SK-N-SH treated with all-trans-retinoic acid at 6 μM for 48 hours (cell line): ENCODE data around the gene INPP4B.

Source experiments
- ATAC-seq: fragments of 200-7000 bp; cut with Tn5 transposase; 3 replicates; pipeline ENCODE4 v1.9.1; 2020; ENCODE audit warnings: mild to moderate bottlenecking, moderate library complexity
- ARNTL ChIP-seq: fragments of 450-650 bp; formaldehyde crosslinking; IDR thresholded peaks from 2 replicates; pipeline ENCODE4 v1.5.0; 2020; ENCODE audit warnings: low read depth, mild to moderate bottlenecking, moderate library complexity, borderline replicate concordance
- BACH2 ChIP-seq: fragments of 250-450 bp; sonication (Bioruptor Pico); IDR thresholded peaks from 2 replicates; pipeline ENCODE4 v1.9.0; 2021; ENCODE audit warnings: mild to moderate bottlenecking, borderline replicate concordance
- CSDC2 ChIP-seq: fragments of 250-450 bp; sonication (Bioruptor Pico); IDR thresholded peaks from 2 replicates; pipeline ENCODE4 v1.5.0; 2020; ENCODE audit warnings: mild to moderate bottlenecking, moderate library complexity
- GLIS3 ChIP-seq: fragments of 250-450 bp; sonication (Bioruptor Pico); IDR thresholded peaks from 2 replicates; pipeline ENCODE4 v1.5.0; 2020; ENCODE audit warnings: mild to moderate bottlenecking, moderate library complexity
- OSR1 ChIP-seq: fragments of 250-450 bp; sonication (Bioruptor Pico); IDR thresholded peaks from 2 replicates; pipeline ENCODE4 v1.8.0; 2022; ENCODE audit warnings: moderate library complexity, mild to moderate bottlenecking, inconsistent platforms
- PPARA ChIP-seq: fragments of 250-450 bp; sonication (Bioruptor Pico); IDR thresholded peaks from 2 replicates; pipeline ENCODE4 v1.5.0; 2020; ENCODE audit warnings: mild to moderate bottlenecking, borderline replicate concordance
- RARB ChIP-seq: fragments of 250-450 bp; sonication (Bioruptor Pico); IDR thresholded peaks from 2 replicates; pipeline ENCODE4 v1.8.0; 2021; ENCODE audit warnings: mild to moderate bottlenecking, moderate library complexity
- SNAI2 ChIP-seq: fragments of 250-450 bp; sonication (Bioruptor Pico); IDR thresholded peaks from 2 replicates; pipeline ENCODE4 v1.5.0; 2020; ENCODE audit warnings: mild to moderate bottlenecking, moderate library complexity
- TOX ChIP-seq: fragments of 250-450 bp; sonication (Bioruptor Pico); IDR thresholded peaks from 2 replicates; pipeline ENCODE4 v1.8.0; 2021; ENCODE audit warnings: mild to moderate bottlenecking, moderate library complexity, borderline replicate concordance
- ZC3H10 ChIP-seq: fragments of 250-450 bp; sonication (Bioruptor Pico); IDR thresholded peaks from 2 replicates; pipeline ENCODE4 v1.5.1; 2021; ENCODE audit warnings: mild to moderate bottlenecking, moderate library complexity
- ZFP30 ChIP-seq: fragments of 450-650 bp; formaldehyde crosslinking; IDR thresholded peaks from 2 replicates; pipeline ENCODE4 v1.5.0; 2022; ENCODE audit warnings: mild to moderate bottlenecking, moderate library complexity
- ZNF565 ChIP-seq: fragments of 450-650 bp; formaldehyde crosslinking; conservative IDR thresholded peaks from 2 replicates; pipeline ENCODE4 v1.5.0; 2020; ENCODE audit warnings: low read depth, mild to moderate bottlenecking, moderate library complexity
- ZNF70 ChIP-seq: fragments of 450-650 bp; formaldehyde crosslinking; IDR thresholded peaks from 2 replicates; pipeline ENCODE4 v1.5.0; 2020; ENCODE audit warnings: mild to moderate bottlenecking, moderate library complexity
- ZNF8 ChIP-seq: fragments of 450-650 bp; formaldehyde crosslinking; IDR thresholded peaks from 2 replicates; pipeline ENCODE4 v1.5.0; 2020; ENCODE audit warnings: mild to moderate bottlenecking, moderate library complexity
- TF ChIP-seq, protein P1 (sequence below): fragments of 250-450 bp; sonication (Bioruptor Pico); IDR thresholded peaks from 2 replicates; pipeline ENCODE4 v1.8.0; 2021; ENCODE audit warnings: low read depth, mild to moderate bottlenecking, moderate library complexity, borderline replicate concordance
- TF ChIP-seq, protein P2 (sequence below): fragments of 250-450 bp; sonication (Bioruptor Pico); IDR thresholded peaks from 2 replicates; pipeline ENCODE4 v1.8.0; 2020; ENCODE audit warnings: mild to moderate bottlenecking, moderate library complexity, borderline replicate concordance
- TF ChIP-seq, protein P3 (sequence below): fragments of 250-450 bp; sonication (Bioruptor Pico); IDR thresholded peaks from 2 replicates; pipeline ENCODE4 v1.5.0; 2020; ENCODE audit warnings: mild to moderate bottlenecking, moderate library complexity
- TF ChIP-seq, protein P4 (sequence below): fragments of 250-450 bp; sonication (Bioruptor Pico); IDR thresholded peaks from 2 replicates; pipeline ENCODE4 v1.5.1; 2021; ENCODE audit warnings: mild to moderate bottlenecking, moderate library complexity

The INPP4B gene

DNA sequence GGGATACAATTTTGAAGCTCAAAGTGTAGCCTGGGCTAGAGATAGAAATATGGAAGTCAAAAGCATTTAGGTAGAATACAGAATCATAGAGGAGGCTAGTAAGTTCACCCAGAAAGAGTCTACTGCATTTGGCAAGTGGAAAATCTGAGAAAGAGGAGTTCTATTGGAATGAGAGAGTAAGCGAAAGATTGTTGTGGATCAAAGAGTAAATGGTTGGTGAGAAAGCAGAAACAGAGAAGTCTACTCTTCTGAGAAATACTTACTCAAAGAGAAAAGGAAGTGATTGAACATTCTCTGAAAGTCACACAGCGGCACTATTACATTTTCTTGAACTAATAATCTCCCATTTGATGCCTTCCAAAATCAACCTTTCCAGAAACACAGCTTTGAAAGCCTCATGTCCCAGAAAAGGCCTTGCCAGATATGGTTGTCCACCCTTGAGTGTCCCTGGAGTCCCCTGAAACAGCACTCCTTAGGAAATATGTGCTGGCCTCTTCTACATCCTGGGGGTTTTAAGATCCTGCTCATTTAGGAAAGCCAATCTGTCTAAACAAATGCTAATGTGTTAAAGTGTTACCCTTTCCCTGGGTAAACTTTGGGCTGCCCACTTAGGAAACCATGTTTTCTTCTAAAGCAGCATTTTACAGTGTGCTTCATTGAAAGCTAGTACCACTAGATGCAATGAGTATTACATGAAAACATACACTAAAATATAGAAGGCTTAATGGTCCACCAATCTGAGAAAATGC lies 132.6 kb downstream of the INPP4B start:
- no peak for ATAC-seq
- TF ChIP-seq TOX (CRISPR knock-in tag) (no peak), RARB (CRISPR knock-in tag) (no peak), ZFP30 (CRISPR knock-in tag) (no peak), ZNF565 (CRISPR knock-in tag) (no peak), ARNTL (no peak), ZNF8 (CRISPR knock-in tag) (no peak), BACH2 (no peak), CSDC2 (no peak), OSR1 (CRISPR knock-in tag) (no peak)
- TF ChIP-seq, protein P1, sequence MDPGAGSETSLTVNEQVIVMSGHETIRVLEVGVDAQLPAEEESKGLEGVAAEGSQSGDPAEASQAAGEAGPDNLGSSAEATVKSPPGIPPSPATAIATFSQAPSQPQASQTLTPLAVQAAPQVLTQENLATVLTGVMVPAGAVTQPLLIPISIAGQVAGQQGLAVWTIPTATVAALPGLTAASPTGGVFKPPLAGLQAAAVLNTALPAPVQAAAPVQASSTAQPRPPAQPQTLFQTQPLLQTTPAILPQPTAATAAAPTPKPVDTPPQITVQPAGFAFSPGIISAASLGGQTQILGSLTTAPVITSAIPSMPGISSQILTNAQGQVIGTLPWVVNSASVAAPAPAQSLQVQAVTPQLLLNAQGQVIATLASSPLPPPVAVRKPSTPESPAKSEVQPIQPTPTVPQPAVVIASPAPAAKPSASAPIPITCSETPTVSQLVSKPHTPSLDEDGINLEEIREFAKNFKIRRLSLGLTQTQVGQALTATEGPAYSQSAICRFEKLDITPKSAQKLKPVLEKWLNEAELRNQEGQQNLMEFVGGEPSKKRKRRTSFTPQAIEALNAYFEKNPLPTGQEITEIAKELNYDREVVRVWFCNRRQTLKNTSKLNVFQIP (CRISPR knock-in tag), result no peak
- TF ChIP-seq, protein P2, sequence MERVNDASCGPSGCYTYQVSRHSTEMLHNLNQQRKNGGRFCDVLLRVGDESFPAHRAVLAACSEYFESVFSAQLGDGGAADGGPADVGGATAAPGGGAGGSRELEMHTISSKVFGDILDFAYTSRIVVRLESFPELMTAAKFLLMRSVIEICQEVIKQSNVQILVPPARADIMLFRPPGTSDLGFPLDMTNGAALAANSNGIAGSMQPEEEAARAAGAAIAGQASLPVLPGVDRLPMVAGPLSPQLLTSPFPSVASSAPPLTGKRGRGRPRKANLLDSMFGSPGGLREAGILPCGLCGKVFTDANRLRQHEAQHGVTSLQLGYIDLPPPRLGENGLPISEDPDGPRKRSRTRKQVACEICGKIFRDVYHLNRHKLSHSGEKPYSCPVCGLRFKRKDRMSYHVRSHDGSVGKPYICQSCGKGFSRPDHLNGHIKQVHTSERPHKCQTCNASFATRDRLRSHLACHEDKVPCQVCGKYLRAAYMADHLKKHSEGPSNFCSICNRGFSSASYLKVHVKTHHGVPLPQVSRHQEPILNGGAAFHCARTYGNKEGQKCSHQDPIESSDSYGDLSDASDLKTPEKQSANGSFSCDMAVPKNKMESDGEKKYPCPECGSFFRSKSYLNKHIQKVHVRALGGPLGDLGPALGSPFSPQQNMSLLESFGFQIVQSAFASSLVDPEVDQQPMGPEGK (CRISPR knock-in tag), result no peak

DNA sequence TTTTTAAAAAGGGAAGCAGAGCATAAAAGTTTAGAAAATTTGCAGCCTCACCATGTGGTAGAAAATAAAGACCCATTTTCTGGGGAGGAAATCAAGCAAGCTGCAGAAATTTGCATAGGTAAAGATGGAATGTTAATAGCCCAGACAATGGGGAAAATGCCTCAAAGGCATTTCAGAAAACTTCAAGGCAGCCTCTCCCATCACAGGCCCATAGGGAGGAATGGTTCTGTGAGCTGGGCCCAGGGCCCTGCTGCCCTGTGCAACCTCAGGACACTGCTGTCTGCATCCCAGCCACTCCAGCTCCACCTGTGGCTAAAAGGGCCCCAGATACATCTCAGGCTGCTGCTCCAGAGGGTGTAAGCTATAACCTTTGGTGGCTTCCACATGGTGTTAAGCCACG lies 137.9 kb downstream of the INPP4B start:
- TF ChIP-seq OSR1 (CRISPR knock-in tag) (no peak), BACH2 (no peak), ZC3H10 (CRISPR knock-in tag) (no peak), TOX (CRISPR knock-in tag) (no peak), RARB (CRISPR knock-in tag) (no peak), SNAI2 (CRISPR knock-in tag) (no peak), GLIS3 (no peak), PPARA (CRISPR knock-in tag) (no peak), ZNF70 (no peak), ZFP30 (CRISPR knock-in tag) (no peak)
- TF ChIP-seq, protein P2 (CRISPR knock-in tag), result no peak
- TF ChIP-seq, protein P3, sequence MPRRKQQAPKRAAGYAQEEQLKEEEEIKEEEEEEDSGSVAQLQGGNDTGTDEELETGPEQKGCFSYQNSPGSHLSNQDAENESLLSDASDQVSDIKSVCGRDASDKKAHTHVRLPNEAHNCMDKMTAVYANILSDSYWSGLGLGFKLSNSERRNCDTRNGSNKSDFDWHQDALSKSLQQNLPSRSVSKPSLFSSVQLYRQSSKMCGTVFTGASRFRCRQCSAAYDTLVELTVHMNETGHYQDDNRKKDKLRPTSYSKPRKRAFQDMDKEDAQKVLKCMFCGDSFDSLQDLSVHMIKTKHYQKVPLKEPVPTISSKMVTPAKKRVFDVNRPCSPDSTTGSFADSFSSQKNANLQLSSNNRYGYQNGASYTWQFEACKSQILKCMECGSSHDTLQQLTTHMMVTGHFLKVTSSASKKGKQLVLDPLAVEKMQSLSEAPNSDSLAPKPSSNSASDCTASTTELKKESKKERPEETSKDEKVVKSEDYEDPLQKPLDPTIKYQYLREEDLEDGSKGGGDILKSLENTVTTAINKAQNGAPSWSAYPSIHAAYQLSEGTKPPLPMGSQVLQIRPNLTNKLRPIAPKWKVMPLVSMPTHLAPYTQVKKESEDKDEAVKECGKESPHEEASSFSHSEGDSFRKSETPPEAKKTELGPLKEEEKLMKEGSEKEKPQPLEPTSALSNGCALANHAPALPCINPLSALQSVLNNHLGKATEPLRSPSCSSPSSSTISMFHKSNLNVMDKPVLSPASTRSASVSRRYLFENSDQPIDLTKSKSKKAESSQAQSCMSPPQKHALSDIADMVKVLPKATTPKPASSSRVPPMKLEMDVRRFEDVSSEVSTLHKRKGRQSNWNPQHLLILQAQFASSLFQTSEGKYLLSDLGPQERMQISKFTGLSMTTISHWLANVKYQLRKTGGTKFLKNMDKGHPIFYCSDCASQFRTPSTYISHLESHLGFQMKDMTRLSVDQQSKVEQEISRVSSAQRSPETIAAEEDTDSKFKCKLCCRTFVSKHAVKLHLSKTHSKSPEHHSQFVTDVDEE (CRISPR knock-in tag), result no peak
- TF ChIP-seq, protein P1 (CRISPR knock-in tag), result no peak
- ATAC-seq, result no peak

DNA sequence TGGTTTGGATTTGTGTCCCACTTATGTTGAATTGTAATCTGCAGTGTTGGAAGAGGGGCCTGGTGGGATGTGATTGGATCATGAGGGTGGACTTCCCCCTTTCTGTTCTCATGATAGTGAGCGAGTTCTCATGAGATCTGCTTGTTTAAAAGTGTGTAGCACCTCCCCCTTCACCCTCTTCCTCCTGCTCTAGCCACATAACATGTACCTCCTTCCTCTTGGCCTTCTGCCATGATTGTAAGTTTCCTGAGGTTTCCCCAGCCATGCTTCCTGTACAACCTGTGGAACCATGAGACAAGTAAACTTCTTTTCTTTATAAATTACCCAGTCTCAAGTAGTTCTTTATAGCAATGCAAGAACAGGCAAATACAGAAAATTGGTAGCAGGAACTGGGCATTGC lies 138.7 kb downstream of the INPP4B start:
- TF ChIP-seq, protein P4, sequence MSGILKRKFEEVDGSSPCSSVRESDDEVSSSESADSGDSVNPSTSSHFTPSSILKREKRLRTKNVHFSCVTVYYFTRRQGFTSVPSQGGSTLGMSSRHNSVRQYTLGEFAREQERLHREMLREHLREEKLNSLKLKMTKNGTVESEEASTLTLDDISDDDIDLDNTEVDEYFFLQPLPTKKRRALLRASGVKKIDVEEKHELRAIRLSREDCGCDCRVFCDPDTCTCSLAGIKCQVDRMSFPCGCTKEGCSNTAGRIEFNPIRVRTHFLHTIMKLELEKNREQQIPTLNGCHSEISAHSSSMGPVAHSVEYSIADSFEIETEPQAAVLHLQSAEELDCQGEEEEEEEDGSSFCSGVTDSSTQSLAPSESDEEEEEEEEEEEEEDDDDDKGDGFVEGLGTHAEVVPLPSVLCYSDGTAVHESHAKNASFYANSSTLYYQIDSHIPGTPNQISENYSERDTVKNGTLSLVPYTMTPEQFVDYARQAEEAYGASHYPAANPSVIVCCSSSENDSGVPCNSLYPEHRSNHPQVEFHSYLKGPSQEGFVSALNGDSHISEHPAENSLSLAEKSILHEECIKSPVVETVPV (CRISPR knock-in tag), result no peak
- TF ChIP-seq, protein P2 (CRISPR knock-in tag), result no peak
- ATAC-seq, result no peak
